HepG2 (cell line): Measurements from ENCODE around the gene NOL12. TPM values are rescaled to one million over a fixed set of nuclear protein-coding genes. Genes with fewer than 3 reads are reported as not detected.

Experiments
- ATF2 ChIP-seq: sonication (generic); formaldehyde crosslinking; IDR thresholded peaks from 2 replicates; pipeline ENCODE4 v1.4.0; 2020; ENCODE audit warnings: missing genetic modification reagents
- HNF1A ChIP-seq, 2 experiments: sonication (generic) in 1 of 2; formaldehyde crosslinking in 1 of 2; IDR thresholded peaks; 2 replicates each; pipeline versions ENCODE4 v1.4.0 to v1.6.1; 2016 to 2020; ENCODE audit warnings: borderline replicate concordance in 1 of 2, low read depth in 1 of 2, mild to moderate bottlenecking in 1 of 2, missing genetic modification reagents in 1 of 2
- PLSCR1 ChIP-seq: sonication (generic); formaldehyde crosslinking; IDR thresholded peaks from 2 replicates; pipeline ENCODE4 v1.5.0; 2020; ENCODE audit warnings: missing genetic modification reagents, mild to moderate bottlenecking, borderline replicate concordance
- POLR2AphosphoS5 ChIP-seq: IDR thresholded peaks from 2 replicates; pipeline ENCODE4 v1.6.1; 2012; ENCODE audit warnings: low read depth, low read length
- SMARCC2 ChIP-seq: fragments of 450-650 bp; IDR thresholded peaks from 2 replicates; pipeline ENCODE4 v1.6.1; 2017; ENCODE audit warnings: antibody characterized with exemption, mild to moderate bottlenecking
- U2AF1 ChIP-seq: fragments of 200-400 bp; formaldehyde crosslinking; optimal IDR thresholded peaks from 2 replicates; pipeline ENCODE3; 2017; ENCODE audit warnings: mild to moderate bottlenecking, low read depth, low read length
- USF2 ChIP-seq, 2 experiments: sonication (generic) in 1 of 2; formaldehyde crosslinking in 1 of 2; IDR thresholded peaks; 2 replicates each; pipeline versions ENCODE4 v1.5.1 to v1.6.1; 2011 to 2020; ENCODE audit warnings: borderline replicate concordance in 1 of 2, low read depth in 1 of 2, low read length in 1 of 2, mild to moderate bottlenecking in 1 of 2, missing genetic modification reagents in 1 of 2, moderate library complexity in 1 of 2
- ZBTB3 ChIP-seq: sonication (generic); formaldehyde crosslinking; IDR thresholded peaks from 2 replicates; pipeline ENCODE4 v1.4.0; 2020; ENCODE audit warnings: low read depth, mild to moderate bottlenecking, moderate library complexity, missing genetic modification reagents, borderline replicate concordance
- ZNF264 ChIP-seq: sonication (generic); formaldehyde crosslinking; IDR thresholded peaks from 2 replicates; pipeline ENCODE4 v1.4.0; 2020; ENCODE audit warnings: missing genetic modification reagents
- ZNF281 ChIP-seq: sonication (generic); formaldehyde crosslinking; IDR thresholded peaks from 2 replicates; pipeline ENCODE4 v1.4.0; 2020; ENCODE audit warnings: missing genetic modification reagents, borderline replicate concordance
- ZNF574 ChIP-seq: sonication (generic); formaldehyde crosslinking; IDR thresholded peaks from 2 replicates; pipeline ENCODE4 v1.4.0; 2020; ENCODE audit warnings: missing genetic modification reagents
- ZNF589 ChIP-seq: sonication (generic); formaldehyde crosslinking; conservative IDR thresholded peaks from 2 replicates; pipeline ENCODE4 v1.8.0; 2022; ENCODE audit warnings: mild to moderate bottlenecking, moderate library complexity, missing genetic modification reagents
- polyA plus RNA-seq, 8 experiments: library from polyadenylated mRNA; depleted of rRNA in 3 of 8; stranded (reverse) in 7 of 8; unstranded in 1 of 8; fragments of >200 nt; fragmentation: Illumina TruSeq in 4 of 8; extraction: Trizol in 4 of 8; gene quantifications; 2 replicates each; pipeline versions ENCODE4 v1.2.1 to v1.2.3, GENCODE V29; 2011 to 2016; ENCODE audit warnings: low read depth in 4 of 8, missing spikeins in 1 of 8, mixed read lengths in 1 of 8; ENCODE audit not compliant: insufficient read depth in 1 of 8
- total RNA-seq, 5 experiments: library from RNA; depleted of rRNA; stranded (reverse); fragments of >200 nt; fragmentation: Illumina TruSeq; extraction: Trizol; gene quantifications; 2 replicates each; pipeline ENCODE4 v1.2.3, GENCODE V29; 2016; ENCODE audit warnings: low read depth in 1 of 5

Gene NOL12
- total and polyA plus RNA-seq, 2 of the 13 experiments (the other 11 are each of a cell fraction or from before 2014, with no cell fraction given): 14.3 to 31.4 TPM

GRCh38 chr22:37734964-37735451 is 48.9 kb downstream of the NOL12 start (continued):
- TF ChIP-seq HNF1A (IDR thresholded peaks at IDR 0.05; ENCODE audit: low read depth): no peak
- no peak; the same call in 1 of the 2 replicates for TF ChIP-seq HNF1A (CRISPR knock-in tag; IDR thresholded peaks at IDR 0.05; ENCODE audit: borderline replicate concordance)
- peak; percentile 63; the same call in 1 of the 2 replicates for TF ChIP-seq ZNF574
- TF ChIP-seq ZNF589 (CRISPR knock-in tag): no peak
- TF ChIP-seq SMARCC2: no peak
- TF ChIP-seq PLSCR1 (CRISPR knock-in tag): no peak
- no peak for TF ChIP-seq USF2 (IDR thresholded peaks at IDR 0.05; ENCODE audit: low read depth, low read length)
- TF ChIP-seq USF2 (CRISPR knock-in tag; IDR thresholded peaks at IDR 0.05; ENCODE audit: borderline replicate concordance): no peak
- 0 out of 2 replicates have a peak, but pooled peaks have one; percentile 38 for TF ChIP-seq ATF2 (CRISPR knock-in tag)
- no peak for TF ChIP-seq U2AF1
- TF ChIP-seq ZNF281 (CRISPR knock-in tag): 0 out of 2 replicates have a peak, but pooled peaks have one; percentile 21
- no peak for TF ChIP-seq POLR2AphosphoS5
- TF ChIP-seq ZNF264 (CRISPR knock-in tag): 0 out of 2 replicates have a peak, but pooled peaks have one; percentile 31
- TF ChIP-seq ZBTB3 (CRISPR knock-in tag): no peak
